GM15510 (cell line): Measurements from ENCODE around the gene HSD17B12.

Experiments used
- POLR2A ChIP-seq: IDR thresholded peaks from 3 replicates; pipeline ENCODE4 v1.6.1; 2011; ENCODE audit warnings: borderline replicate concordance; ENCODE audit not compliant: insufficient read length; ENCODE audit errors: extremely low read depth

Gene HSD17B12

DNA sequence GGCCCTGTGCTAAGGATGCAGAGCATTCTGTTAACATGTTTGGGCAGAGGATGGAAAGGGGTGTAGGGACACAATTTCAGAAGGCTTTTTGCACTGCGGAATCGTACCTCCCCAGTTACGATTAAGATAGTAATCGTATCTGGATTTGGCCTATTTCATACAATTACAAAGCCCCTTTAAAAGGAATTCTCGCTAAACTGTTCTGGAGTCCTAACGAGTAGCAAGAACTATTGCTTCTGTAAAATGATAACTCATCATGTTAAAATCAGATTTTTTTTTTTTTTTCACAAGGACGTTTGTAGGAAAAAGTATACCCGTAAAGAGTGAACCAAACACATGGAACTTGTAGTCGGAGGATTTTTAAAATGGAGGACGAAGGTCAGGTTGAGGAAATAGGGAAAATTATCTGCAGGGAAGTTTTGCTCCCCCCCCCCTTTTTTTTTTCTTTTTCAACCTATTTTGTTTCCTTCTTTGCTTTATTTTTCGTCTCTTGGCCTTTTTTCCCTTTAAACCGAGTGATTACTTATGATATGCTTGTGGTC is 934 bp downstream of the HSD17B12 start:
- no peak for TF ChIP-seq POLR2A

DNA sequence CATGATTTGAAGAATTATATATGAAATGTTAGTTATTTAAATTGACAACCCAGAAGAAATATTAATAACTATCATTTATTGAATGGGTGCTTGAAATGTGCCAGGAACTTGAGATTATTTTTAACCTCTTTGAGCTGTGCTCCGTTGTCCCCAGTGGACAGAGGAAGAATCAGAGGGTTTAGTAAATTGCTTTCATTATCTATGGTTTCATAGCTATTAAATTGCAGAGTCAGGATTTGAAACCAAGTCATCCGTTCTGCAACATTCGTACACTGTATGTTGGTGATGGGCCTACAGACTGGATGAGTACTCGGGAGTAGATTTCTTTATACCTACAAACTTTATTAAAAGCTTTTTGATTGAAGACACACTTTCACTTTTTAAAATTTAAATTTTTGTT is 4.9 kb downstream of the HSD17B12 start:
- TF ChIP-seq POLR2A: no peak

DNA sequence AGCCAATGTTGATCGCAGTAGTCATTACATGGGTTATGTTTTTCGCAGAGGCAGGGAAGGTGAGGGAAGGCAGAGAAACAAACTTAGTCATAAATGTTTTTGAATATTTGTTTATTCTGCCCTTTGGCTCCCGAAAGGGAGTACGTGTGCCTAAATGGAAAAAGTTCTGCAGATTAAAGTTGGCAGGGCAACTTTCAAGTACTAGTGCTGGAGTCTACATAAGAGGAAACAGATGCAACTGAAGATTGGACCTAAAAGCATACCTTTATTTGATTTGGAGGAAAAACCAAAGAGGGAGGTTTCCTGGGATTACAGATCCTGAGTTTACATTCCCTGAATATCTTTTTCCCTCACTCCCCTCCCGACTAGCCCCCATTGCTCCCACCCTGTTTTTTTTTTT is 5.7 kb downstream of the HSD17B12 start:
- no peak for TF ChIP-seq POLR2A

DNA sequence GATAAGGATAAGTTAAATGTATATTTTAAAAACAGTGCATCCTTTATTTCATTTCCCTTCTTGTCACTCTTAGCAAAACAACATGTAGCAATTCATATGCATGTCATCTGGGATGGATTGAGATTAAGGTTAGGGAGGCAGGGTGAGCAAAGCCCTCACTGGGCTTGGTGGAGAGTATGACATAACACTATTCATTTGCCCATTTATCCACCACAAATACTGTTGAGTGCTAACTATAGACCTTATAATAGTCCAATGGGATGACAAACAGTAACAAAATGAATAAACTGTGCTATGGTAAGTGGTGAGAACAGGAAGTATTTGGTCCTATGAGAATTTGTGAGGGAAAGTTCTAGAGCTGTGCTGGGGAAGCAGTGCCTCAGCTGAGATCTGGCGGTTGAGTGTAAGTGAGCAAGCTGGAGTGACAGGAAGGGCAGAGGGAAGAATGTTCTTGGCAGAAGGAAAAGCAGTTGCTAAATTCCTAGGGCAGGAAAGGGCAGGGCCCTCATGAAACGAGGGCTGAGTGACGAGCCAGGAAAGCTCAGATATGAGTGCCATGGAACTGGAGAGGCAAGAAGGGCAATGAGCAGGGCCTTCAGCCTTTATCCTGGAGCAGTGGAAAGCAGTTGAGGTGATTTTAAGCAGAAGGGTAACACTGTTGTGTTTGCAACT is 6.7 kb downstream of the HSD17B12 start:
- TF ChIP-seq POLR2A: no peak

DNA sequence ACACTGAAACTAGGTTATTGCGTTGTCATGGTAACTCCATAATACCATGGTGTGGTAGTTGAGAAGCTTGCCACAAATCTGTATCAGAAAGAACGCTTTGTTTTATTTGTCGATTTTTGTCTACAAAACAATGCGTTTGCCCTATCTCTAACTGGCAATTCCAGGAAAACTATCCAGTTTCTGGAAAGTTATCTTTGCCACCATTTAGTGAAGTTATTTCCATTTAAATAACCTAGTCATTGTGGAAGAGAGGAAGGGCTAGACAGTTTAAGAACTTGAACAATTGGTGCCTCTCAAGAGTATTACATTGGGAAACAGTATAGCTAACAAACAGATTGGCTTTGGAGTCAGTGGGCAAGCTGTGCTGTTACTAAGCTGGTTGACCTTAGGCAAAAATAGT is 7.9 kb downstream of the HSD17B12 start:
- no peak for TF ChIP-seq POLR2A

DNA sequence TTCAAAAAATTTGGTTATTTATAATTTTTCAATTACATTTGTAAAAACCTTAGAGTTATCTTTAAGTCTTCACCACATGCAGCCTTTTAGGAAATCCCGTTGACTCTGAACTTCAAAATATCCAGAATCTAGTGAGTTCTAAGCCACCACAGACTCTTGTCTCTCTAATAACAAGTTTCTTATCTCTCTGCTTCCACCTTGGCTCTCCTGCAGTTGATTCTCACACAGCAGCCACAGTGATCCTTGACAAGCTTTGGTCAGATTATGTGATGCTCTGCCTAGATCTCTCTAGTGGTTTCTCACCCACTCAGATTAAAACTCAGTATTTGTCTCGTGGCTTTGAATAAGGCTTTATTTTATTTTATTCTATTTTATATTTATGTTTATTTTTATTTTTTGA is 8.6 kb downstream of the HSD17B12 start:
- no peak for TF ChIP-seq POLR2A

DNA sequence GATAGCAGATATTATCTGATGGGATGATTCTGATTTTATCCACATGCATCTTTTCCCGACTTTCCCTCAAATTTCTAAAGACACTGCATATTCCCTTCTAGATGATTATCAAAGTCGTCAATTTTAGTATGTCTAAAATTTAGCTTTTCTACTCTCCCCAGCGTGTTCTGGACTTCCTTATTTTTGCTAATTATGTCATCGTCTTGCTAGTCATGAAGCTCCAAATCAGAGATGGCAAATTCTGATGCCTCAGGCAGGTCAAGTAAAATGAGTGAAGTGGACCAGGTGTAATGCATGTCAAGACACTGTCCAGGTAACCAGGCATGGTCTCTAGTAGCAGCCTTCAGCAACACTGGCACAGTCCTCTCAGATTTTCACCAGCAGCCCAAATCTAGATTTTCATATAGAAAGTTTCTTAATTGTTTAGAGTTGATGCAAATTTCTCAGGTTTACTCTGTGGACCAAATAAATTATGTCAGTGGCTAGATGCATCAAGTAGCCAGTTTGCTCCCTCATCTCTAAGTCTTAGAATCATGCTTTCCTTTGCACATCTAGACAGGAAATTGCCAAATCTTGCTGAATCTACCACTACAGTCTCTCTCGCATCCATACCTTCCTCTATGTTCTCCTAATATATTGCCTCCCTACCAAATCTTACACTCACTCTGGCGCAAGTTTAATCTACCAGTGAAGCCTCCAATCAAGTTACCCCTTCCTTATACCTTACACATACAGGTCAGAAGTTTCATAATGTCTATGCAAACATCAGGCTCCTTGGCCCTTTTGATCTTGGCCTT is 10.6 kb downstream of the HSD17B12 start:
- no peak for TF ChIP-seq POLR2A

DNA sequence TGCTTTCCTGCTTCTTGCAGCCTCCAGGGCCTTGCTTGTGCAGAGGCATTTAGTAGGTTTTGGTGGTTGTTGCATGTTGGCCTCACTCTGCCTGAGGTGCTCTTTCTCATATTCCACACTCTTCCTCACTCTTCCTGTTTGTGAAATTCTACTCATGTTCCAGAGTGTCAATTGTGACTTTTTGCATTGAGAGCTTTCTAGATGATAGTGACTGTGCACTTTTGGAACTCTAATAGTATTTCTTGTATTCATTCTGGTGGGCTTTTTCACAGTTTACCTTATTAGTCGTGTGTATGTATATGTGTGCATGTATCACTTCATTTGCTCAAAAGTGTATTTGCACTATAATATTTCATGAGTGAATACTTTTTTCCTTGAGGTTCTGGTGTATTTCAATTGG is 11.3 kb downstream of the HSD17B12 start:
- no peak for TF ChIP-seq POLR2A

DNA sequence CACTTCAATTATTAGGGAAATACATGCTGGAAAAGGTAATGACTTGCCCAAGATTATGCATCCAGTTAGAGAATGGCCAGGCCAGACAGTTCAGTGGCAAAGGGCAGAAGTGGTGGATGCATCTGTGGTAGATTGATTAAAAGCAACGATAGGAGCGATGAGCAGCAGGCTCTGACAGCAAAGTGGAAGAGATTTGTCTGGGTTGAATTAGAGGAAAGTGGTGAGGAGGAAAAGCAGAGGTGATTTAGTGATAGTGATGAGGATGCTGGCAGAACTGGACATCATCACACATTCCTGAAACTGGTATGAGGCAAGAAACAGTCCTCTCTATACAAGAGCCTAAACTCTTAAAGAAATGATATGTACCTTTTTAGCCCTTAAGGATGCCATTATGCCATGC is 12.5 kb downstream of the HSD17B12 start:
- no peak for TF ChIP-seq POLR2A

DNA sequence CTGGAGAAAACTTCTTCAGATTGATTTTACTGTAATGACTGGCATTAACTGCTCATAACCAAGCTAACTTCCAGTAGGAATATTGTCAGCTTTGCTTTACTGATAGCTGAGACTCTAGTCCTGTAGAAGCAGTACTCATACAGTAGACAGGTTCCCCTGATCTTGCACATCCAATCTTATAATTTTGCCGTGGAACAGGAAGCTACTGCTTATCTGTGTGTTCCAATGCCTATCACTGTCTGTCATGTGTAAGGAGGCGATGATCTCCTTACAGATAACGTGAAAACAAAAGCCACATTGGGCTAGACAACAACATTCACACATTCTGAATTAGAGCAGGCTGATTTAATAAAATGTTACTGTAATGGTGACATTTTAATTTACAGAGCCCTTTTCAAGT is 13.2 kb downstream of the HSD17B12 start:
- no peak for TF ChIP-seq POLR2A

DNA sequence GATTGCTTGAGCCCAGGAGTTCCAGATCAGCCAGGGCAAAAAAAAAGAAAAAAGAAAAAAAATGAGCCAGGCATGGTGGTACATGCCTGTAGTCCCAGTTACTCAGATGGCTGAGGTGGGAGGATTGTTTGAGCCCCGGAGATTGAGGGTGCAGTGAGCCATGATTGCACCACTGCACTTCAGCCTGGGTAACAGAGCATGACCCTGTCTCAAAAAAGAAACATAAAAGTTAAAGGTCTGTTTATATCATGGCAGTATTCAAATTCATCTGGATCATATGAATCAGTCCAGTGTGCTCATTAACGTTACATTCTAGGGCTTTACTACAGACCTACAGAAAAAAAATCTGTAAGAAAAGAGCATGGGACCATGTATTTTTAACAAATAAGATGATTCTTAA is 13.9 kb downstream of the HSD17B12 start:
- no peak for TF ChIP-seq POLR2A

DNA sequence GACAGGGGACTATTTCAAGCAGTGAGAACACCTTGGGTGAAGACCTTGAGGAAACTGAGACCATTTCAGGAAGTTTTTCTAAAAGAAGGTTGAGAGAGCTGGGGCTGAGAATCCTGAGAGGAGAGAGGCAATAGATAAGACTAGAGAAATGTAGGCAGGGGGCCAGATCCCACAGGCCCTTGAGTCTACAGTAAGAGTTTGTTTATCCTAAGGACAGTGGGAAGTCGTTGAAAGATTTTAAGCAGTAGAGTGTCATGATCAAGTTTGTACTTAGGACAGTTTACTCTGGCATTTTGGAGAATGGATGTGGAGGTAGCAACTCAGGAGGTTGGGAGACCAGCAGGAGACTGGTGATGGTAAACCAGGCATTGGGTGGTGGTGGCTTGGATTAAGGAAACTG is 17.1 kb downstream of the HSD17B12 start:
- no peak for TF ChIP-seq POLR2A

DNA sequence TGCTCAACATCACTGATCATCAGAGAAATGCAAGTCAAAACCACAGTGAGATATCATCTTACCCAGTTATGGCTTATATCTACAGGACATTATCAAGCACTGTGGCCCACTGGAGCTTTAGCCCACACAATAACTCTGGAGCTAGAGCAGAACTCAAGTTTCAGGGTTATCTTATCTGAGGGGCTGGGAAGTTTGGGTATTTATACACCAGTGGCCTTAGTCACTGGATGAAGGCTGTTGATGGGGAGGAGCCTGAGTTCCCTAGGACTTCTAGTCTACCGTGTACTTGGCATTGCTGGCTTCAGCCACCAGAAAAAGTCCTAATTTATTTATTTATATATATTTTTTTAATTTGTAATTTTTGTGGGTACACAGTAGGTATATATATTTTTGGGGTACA is 19.3 kb downstream of the HSD17B12 start:
- no peak for TF ChIP-seq POLR2A

DNA sequence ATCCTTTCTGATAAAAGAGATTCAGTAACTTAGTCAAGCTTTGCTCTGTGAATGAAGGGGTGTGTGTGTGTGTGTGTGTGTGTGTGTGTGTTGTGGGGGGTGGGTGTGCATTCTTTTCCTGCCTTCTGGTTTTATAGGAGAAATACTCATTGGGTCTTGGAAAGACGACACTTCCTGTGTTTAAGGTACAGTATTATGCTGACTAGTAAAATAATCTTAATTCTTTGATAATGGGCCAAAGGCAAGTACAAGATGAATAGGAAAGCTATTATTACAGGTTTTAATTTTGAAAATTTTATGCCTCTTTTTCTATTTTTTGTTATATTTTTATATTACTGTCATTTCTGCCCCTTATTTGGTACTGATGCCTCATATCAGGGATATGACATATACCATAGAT is 26.1 kb downstream of the HSD17B12 start:
- no peak for TF ChIP-seq POLR2A

DNA sequence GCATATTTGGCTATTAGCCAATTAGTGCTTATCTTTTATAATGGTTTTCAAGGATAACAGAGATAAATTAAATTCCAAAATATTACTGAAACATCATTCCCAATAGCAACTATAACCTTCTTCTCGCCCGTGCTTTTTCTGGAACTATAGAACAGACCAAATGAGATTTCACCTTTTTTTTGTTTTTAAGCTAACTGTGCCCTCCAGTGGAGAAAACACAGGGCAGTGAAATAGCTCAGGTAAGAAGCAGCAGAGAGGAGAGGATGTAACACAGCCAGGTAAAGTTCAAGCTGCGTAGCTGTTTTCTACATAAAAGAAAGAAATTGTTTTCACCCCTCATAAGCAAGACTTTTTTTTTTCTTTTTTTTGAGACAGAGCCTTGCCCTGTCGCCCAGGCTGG is 28.2 kb downstream of the HSD17B12 start:
- TF ChIP-seq POLR2A: no peak

DNA sequence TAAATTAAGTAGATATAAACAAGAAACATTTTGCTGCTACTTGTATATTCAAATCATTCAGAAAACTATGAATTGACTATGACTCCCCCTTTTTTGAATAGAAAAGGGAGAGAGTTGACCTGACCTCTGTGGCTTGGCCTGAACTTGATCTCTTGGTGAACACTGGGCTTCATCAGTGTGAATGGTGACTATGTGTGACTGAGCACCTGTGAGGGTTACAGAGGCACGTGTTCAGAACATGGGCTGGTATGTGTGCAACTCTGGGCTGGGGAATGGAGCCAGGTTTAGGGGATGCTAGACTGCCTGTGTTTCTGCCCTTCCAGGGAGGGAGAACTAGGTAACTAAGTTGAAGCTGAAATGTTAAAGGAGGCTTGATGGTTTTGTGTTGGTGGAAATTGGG is 29.2 kb downstream of the HSD17B12 start:
- no peak for TF ChIP-seq POLR2A
